ENCODE data around the gene FEN1. TPM values are rescaled to one million over a fixed set of nuclear protein-coding genes. Genes with fewer than 3 reads are reported as not detected.

The FEN1 gene
- total and polyA plus RNA-seq, 4 donors = 4.5 to 46.5 (median 9.5) TPM

GRCh38 chr11:61775606-61776554 lies 16.8 kb upstream of the FEN1 start:
- Histone ChIP-seq H3K27ac (ENCODE audit: low read depth in 1 of 2, low read length in 2 of 2) (no peak overlapping the region), H3K36me3 (ENCODE audit: control insufficient read depth in 4 of 4, insufficient read depth in 3 of 4, low read depth in 1 of 4, low read length in 3 of 4) (peaks cover 0 to 23% (median 2%) of the 10 kb centered on the region in 4 donors), H3K9me3 (ENCODE audit: control insufficient read depth in 4 of 4, low read length in 3 of 4) (no peaks in the 10 kb centered on the region), H3K27me3 (ENCODE audit: control insufficient read depth in 4 of 4, insufficient read depth in 4 of 4, low read length in 3 of 4) (no peaks in the 10 kb centered on the region), H3K4me1 (ENCODE audit: control insufficient read depth in 4 of 4, insufficient read depth in 4 of 4, low read length in 3 of 4) (peaks cover 0 to 10% (median 9%) of the 10 kb centered on the region in 4 donors), H3K9ac (ENCODE audit: low read depth in 1 of 2, low read length in 2 of 2) (no peak overlapping the region), H3K4me3 (ENCODE audit: low read depth in 1 of 3, low read length in 3 of 3) (no peak overlapping the region)
- TF ChIP-seq TAF1 (conservative IDR thresholded peaks at IDR 0.05) (no peak), YY1 (IDR thresholded peaks at IDR 0.05) (no peak), GABPA (IDR thresholded peaks at IDR 0.05 in 1 of 2, conservative IDR thresholded peaks at IDR 0.05 in 1 of 2) (no peak), JUND (IDR thresholded peaks at IDR 0.05) (no peak), FOXA1 (IDR thresholded peaks at IDR 0.05) (no peak), HNF4G (IDR thresholded peaks at IDR 0.05) (no peak)
- TF ChIP-seq, protein P1, sequence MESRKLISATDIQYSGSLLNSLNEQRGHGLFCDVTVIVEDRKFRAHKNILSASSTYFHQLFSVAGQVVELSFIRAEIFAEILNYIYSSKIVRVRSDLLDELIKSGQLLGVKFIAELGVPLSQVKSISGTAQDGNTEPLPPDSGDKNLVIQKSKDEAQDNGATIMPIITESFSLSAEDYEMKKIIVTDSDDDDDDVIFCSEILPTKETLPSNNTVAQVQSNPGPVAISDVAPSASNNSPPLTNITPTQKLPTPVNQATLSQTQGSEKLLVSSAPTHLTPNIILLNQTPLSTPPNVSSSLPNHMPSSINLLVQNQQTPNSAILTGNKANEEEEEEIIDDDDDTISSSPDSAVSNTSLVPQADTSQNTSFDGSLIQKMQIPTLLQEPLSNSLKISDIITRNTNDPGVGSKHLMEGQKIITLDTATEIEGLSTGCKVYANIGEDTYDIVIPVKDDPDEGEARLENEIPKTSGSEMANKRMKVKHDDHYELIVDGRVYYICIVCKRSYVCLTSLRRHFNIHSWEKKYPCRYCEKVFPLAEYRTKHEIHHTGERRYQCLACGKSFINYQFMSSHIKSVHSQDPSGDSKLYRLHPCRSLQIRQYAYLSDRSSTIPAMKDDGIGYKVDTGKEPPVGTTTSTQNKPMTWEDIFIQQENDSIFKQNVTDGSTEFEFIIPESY (IDR thresholded peaks at IDR 0.05) = no peak
- 89% methylated on average over 20 of the region's 20 CpGs for WGBS
- no peak for DNase-seq (ENCODE audit: low spot score)

- peaks cover 0 to 27% (median 2%) of the 10 kb centered on the region in 4 donors for H3K36me3 ChIP-seq (ENCODE audit: control insufficient read depth in 4 of 4, insufficient read depth in 3 of 4, low read depth in 1 of 4, low read length in 3 of 4)
- H3K4me3 ChIP-seq (ENCODE audit: low read depth in 1 of 3, low read length in 3 of 3) = no peak overlapping the region
- no peak for TF ChIP-seq MAX (IDR thresholded peaks at IDR 0.05)
- TF ChIP-seq HNF4G (IDR thresholded peaks at IDR 0.05) = no peak
- TF ChIP-seq JUND (IDR thresholded peaks at IDR 0.05) = no peak
- no peak for TF ChIP-seq RXRA (IDR thresholded peaks at IDR 0.05)
- TF ChIP-seq, protein P2, sequence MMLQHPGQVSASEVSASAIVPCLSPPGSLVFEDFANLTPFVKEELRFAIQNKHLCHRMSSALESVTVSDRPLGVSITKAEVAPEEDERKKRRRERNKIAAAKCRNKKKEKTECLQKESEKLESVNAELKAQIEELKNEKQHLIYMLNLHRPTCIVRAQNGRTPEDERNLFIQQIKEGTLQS (IDR thresholded peaks at IDR 0.05) = no peak
- TF ChIP-seq CTCF (IDR thresholded peaks at IDR 0.05; ENCODE audit: low read depth, low read length, missing input control) = peak; percentile 86
- no peak for TF ChIP-seq NR2F2 (IDR thresholded peaks at IDR 0.05)
- no peak for TF ChIP-seq GABPA (IDR thresholded peaks at IDR 0.05 in 1 of 2, conservative IDR thresholded peaks at IDR 0.05 in 1 of 2)
- no peak for TF ChIP-seq FOXA2 (IDR thresholded peaks at IDR 0.05)
- peak; percentile 90 to 93 for TF ChIP-seq RAD21 (IDR thresholded peaks at IDR 0.05)
- TF ChIP-seq FOXA1 (IDR thresholded peaks at IDR 0.05) = peak; percentile 32
- WGBS = 74% methylated on average over 9 of the region's 9 CpGs
- H3K27me3 ChIP-seq (ENCODE audit: control insufficient read depth in 4 of 4, insufficient read depth in 4 of 4, low read length in 3 of 4) = no peaks in the 10 kb centered on the region
- no peaks in the 10 kb centered on the region for H3K9me3 ChIP-seq (ENCODE audit: control insufficient read depth in 4 of 4, low read length in 3 of 4)
- H3K9ac ChIP-seq (ENCODE audit: low read depth in 1 of 2, low read length in 2 of 2) = no peak overlapping the region
- DNase-seq (ENCODE audit: low spot score) = peak; percentile 72
- no peak overlapping the region for H3K27ac ChIP-seq (ENCODE audit: low read depth in 1 of 2, low read length in 2 of 2)
- peaks cover 0 to 10% (median 9%) of the 10 kb centered on the region in 4 donors for H3K4me1 ChIP-seq (ENCODE audit: control insufficient read depth in 4 of 4, insufficient read depth in 4 of 4, low read length in 3 of 4)
These were observed 16.1 kb upstream of the FEN1 start for GRCh38 chr11:61776561-61777075.

Measured in liver (tissue), 9 donors.